HepG2 (cell line): ENCODE results near the gene CCT7. TPM values are rescaled to one million over a fixed set of nuclear protein-coding genes. Genes with fewer than 3 reads are reported as not detected.

Experiments
- ATF4 ChIP-seq, 2 experiments: fragments of 450-650 bp in 1 of 2; sonication (generic) in 1 of 2; formaldehyde crosslinking; IDR thresholded peaks; 2 replicates each; pipeline versions ENCODE4 v1.5.0 to v1.8.0; 2020 to 2022; ENCODE audit warnings: mild to moderate bottlenecking in 1 of 2, missing genetic modification reagents in 1 of 2
- CEBPG ChIP-seq: IDR thresholded peaks from 2 replicates; pipeline ENCODE4 v1.6.1; 2016
- FOXO4 ChIP-seq: sonication (generic); formaldehyde crosslinking; conservative IDR thresholded peaks from 2 replicates; pipeline ENCODE4 v1.8.1; 2023; ENCODE audit warnings: missing genetic modification reagents
- GZF1 ChIP-seq: sonication (generic); formaldehyde crosslinking; IDR thresholded peaks from 2 replicates; pipeline ENCODE4 v1.5.1; 2020; ENCODE audit warnings: mild to moderate bottlenecking, missing genetic modification reagents
- HES4 ChIP-seq: sonication (generic); formaldehyde crosslinking; IDR thresholded peaks from 2 replicates; pipeline ENCODE4 v1.9.0; 2021; ENCODE audit warnings: mild to moderate bottlenecking, missing genetic modification reagents, borderline replicate concordance
- HOMEZ ChIP-seq: IDR thresholded peaks from 2 replicates; pipeline ENCODE4 v1.6.1; 2016; ENCODE audit warnings: low read depth
- HOXA3 ChIP-seq: sonication (generic); formaldehyde crosslinking; IDR thresholded peaks from 2 replicates; pipeline ENCODE4 v1.5.0; 2020; ENCODE audit warnings: missing genetic modification reagents
- KAT7 ChIP-seq: IDR thresholded peaks from 2 replicates; pipeline ENCODE4 v1.6.1; 2018; ENCODE audit warnings: borderline replicate concordance, missing compliant biosample characterization
- MNT ChIP-seq: fragments of 450-650 bp; IDR thresholded peaks from 2 replicates; pipeline ENCODE4 v1.6.1; 2016
- NRL ChIP-seq: sonication (generic); formaldehyde crosslinking; IDR thresholded peaks from 2 replicates; pipeline ENCODE4 v1.5.0; 2020; ENCODE audit warnings: missing genetic modification reagents, mild to moderate bottlenecking, moderate library complexity, borderline replicate concordance
- SMARCE1 ChIP-seq: fragments of 450-650 bp; IDR thresholded peaks from 2 replicates; pipeline ENCODE4 v1.6.1; 2017; ENCODE audit warnings: borderline replicate concordance
- SMC3 ChIP-seq: IDR thresholded peaks from 2 replicates; pipeline ENCODE4 v1.6.1; 2011; ENCODE audit warnings: low read length, improper control_type of control experiment
- SMYD3 ChIP-seq: sonication (generic); formaldehyde crosslinking; IDR thresholded peaks from 2 replicates; pipeline ENCODE4 v1.8.1; 2023; ENCODE audit warnings: mild to moderate bottlenecking, missing genetic modification reagents
- SNAPC4 ChIP-seq: sonication (generic); formaldehyde crosslinking; IDR thresholded peaks from 2 replicates; pipeline ENCODE4 v1.4.0; 2020; ENCODE audit warnings: mild to moderate bottlenecking, missing genetic modification reagents
- TBL1XR1 ChIP-seq: fragments of 150-350 bp; IDR thresholded peaks from 2 replicates; pipeline ENCODE4 v1.6.1; 2014; ENCODE audit warnings: borderline replicate concordance, low read length; ENCODE audit not compliant: partially characterized antibody
- WIZ ChIP-seq: sonication (generic); formaldehyde crosslinking; IDR thresholded peaks from 2 replicates; pipeline ENCODE4 v1.5.1; 2020; ENCODE audit warnings: mild to moderate bottlenecking, missing genetic modification reagents
- ZNF34 ChIP-seq: sonication (generic); formaldehyde crosslinking; IDR thresholded peaks from 2 replicates; pipeline ENCODE4 v1.4.0; 2020; ENCODE audit warnings: mild to moderate bottlenecking, missing genetic modification reagents, borderline replicate concordance
- ZNF75D ChIP-seq: sonication (generic); formaldehyde crosslinking; IDR thresholded peaks from 2 replicates; pipeline ENCODE4 v1.8.1; 2023; ENCODE audit warnings: missing genetic modification reagents, mild to moderate bottlenecking, borderline replicate concordance
- ZNF782 ChIP-seq: sonication (generic); formaldehyde crosslinking; IDR thresholded peaks from 2 replicates; pipeline ENCODE4 v1.4.0; 2020; ENCODE audit warnings: missing genetic modification reagents, mild to moderate bottlenecking, borderline replicate concordance
- ZNF790 ChIP-seq: sonication (generic); formaldehyde crosslinking; IDR thresholded peaks from 2 replicates; pipeline ENCODE4 v1.8.0; 2022; ENCODE audit warnings: missing genetic modification reagents, mild to moderate bottlenecking, borderline replicate concordance
- polyA plus RNA-seq, 8 experiments: library from polyadenylated mRNA; depleted of rRNA in 3 of 8; stranded (reverse) in 7 of 8; unstranded in 1 of 8; fragments of >200 nt; fragmentation: Illumina TruSeq in 4 of 8; extraction: Trizol in 4 of 8; gene quantifications; 2 replicates each; pipeline versions ENCODE4 v1.2.1 to v1.2.3, GENCODE V29; 2011 to 2016; ENCODE audit warnings: low read depth in 4 of 8, missing spikeins in 1 of 8, mixed read lengths in 1 of 8; ENCODE audit not compliant: insufficient read depth in 1 of 8
- total RNA-seq, 5 experiments: library from RNA; depleted of rRNA; stranded (reverse); fragments of >200 nt; fragmentation: Illumina TruSeq; extraction: Trizol; gene quantifications; 2 replicates each; pipeline ENCODE4 v1.2.3, GENCODE V29; 2016; ENCODE audit warnings: low read depth in 1 of 5

The CCT7 gene
- total and polyA plus RNA-seq, 2 of the 13 experiments (the other 11 are each of a cell fraction or from before 2014, with no cell fraction given), result 347 to 517 TPM

- TF ChIP-seq SNAPC4 (no peak), NRL (CRISPR knock-in tag) (no peak), WIZ (CRISPR knock-in tag) (no peak), HES4 (CRISPR knock-in tag) (no peak), FOXO4 (CRISPR knock-in tag) (no peak), ATF4 (CRISPR knock-in tag; IDR thresholded peaks at IDR 0.05) (peak in 1 of 2 experiments; percentile 54; a peak in 1 of 4 replicates), SMC3 (peak; percentile 7; the same call in 1 of the 2 replicates), HOMEZ (CRISPR knock-in tag) (peak; percentile 67; the same call in 1 of the 2 replicates), SMARCE1 (no peak), ZNF34 (CRISPR knock-in tag) (no peak), SMYD3 (CRISPR knock-in tag) (no peak), TBL1XR1 (no peak), ZNF782 (CRISPR knock-in tag) (peak; percentile 30; the same call in 1 of the 2 replicates), GZF1 (0 out of 2 replicates have a peak, but pooled peaks have one; percentile 5), ZNF75D (CRISPR knock-in tag) (no peak), ZNF790 (CRISPR knock-in tag) (no peak), MNT (no peak), CEBPG (CRISPR knock-in tag) (peak; percentile 85), KAT7 (CRISPR knock-in tag) (peak; percentile 38; the same call in 1 of the 2 replicates), HOXA3 (peak; percentile 75; the same call in 1 of the 2 replicates)
These were observed 28.1 kb downstream of the CCT7 start (continued) for GRCh38 chr2:73262108-73262651.
